Large intestine (tissue), 12 donors: ENCODE data around the gene LATS2. TPM values are rescaled to one million over a fixed set of nuclear protein-coding genes. Genes with fewer than 3 reads are reported as not detected.

Experiments used
- DNase-seq, 2 donors: peaks; one replicate each; pipeline versions ENCODE4 v3.0.0 to v3.0.0-alpha.2; 2013
- H3K27ac ChIP-seq: one replicate; pipeline ENCODE4 v1.5.1; 2013; ENCODE audit warnings: low read length
- H3K27me3 ChIP-seq: 2 replicates; pipeline ENCODE4 v1.6.1; 2013; ENCODE audit warnings: low read length; ENCODE audit not compliant: control insufficient read depth, insufficient read depth
- H3K36me3 ChIP-seq: 2 replicates; pipeline ENCODE4 v1.6.1; 2013; ENCODE audit warnings: low read length; ENCODE audit not compliant: control insufficient read depth, insufficient read depth
- H3K4me1 ChIP-seq: one replicate; pipeline ENCODE4 v1.6.1; 2013; ENCODE audit warnings: low read length; ENCODE audit not compliant: control insufficient read depth, insufficient read depth
- H3K4me3 ChIP-seq: one replicate; pipeline ENCODE4 v1.5.1; 2013; ENCODE audit warnings: low read length
- H3K9me3 ChIP-seq: one replicate; pipeline ENCODE4 v1.6.1; 2013; ENCODE audit warnings: mild to moderate bottlenecking, low read depth, low read length, moderate library complexity; ENCODE audit not compliant: control insufficient read depth
- WGBS: methylation state at CpG from one replicate; pipeline ENCODE4 v1.1.5; 2013; ENCODE audit warnings: low lambda C conversion rate; ENCODE audit not compliant: insufficient coverage; 5-methylcytosine and 5-hydroxymethylcytosine counted together
- long read RNA-seq, 11 donors: transcript quantifications; one replicate each; lab custom pipeline, GENCODE V29; 2026
- polyA plus RNA-seq: library from polyadenylated mRNA; unstranded; fragments of 120-200 nt; gene quantifications from one replicate; pipeline ENCODE4 v1.2.1, GENCODE V29; 2013

Gene LATS2
- 7.4 TPM for polyA plus RNA-seq
- long read RNA-seq, donor 1: 0 reads
- long read RNA-seq, donor 2, full-length matches to known transcripts: 2 of 2 reads
- long read RNA-seq, donor 2, partial matches to known transcripts: 0 of 2 reads
- long read RNA-seq, donor 2, other reads (novel, unspliced or antisense): 0 of 2 reads
- long read RNA-seq, donor 3: 0 reads
- long read RNA-seq, donor 4: 0 reads
- long read RNA-seq, donor 5, partial matches to known transcripts: 25 of 206 reads
- long read RNA-seq, donor 5, other reads (novel, unspliced or antisense): 181 of 206 reads
- long read RNA-seq, donor 6, full-length matches to known transcripts: 1 of 1 reads
- long read RNA-seq, donor 6, partial matches to known transcripts: 0 of 1 reads
- long read RNA-seq, donor 6, other reads (novel, unspliced or antisense): 0 of 1 reads
- long read RNA-seq, donor 7: 0 reads
- long read RNA-seq, donor 8, full-length matches to known transcripts: 1 of 1 reads
- long read RNA-seq, donor 8, partial matches to known transcripts: 0 of 1 reads
- long read RNA-seq, donor 8, other reads (novel, unspliced or antisense): 0 of 1 reads
- long read RNA-seq, donor 9, partial matches to known transcripts: 176 of 492 reads
- long read RNA-seq, donor 9, other reads (novel, unspliced or antisense): 316 of 492 reads
- long read RNA-seq, donor 10: 0 reads
- long read RNA-seq, donor 11: 0 reads

DNA sequence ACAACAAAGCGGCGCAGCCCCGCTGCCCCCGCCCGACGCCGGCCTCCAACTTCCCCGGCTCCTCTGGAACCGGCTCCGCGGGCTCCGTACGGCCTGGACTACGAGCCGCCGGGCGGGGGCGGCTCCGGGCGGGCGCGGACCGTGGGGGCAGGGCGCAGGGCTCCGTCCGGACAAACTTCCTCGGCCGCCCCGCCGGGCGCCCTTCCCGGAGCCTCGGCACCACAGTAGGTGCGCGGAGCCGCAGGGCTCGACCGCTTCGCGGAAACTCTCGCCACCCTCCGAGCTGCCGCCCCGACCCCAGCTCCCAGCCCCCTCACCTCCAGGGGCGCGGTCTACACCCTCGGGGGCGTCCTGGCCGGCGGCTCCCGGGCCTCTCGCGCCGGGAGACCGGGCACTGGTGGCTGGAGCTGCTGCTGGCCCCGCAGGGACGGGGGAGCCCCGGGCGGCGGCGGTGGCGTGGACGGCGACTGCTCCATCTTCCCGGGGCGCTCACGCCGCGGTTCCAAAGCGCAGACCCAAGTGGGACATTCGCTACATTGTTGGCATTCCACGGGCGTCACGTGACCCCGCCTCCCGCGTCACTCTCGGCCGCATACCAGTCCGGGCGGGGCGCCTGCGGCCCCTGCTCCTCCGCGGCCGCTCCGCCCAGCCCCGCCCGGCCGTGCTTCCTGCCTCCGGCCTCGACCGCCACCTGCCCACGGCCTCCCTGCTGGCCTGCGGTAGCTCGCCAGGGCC, at the start of gene LATS2:
TSS of gene LATS2 (minus strand) at position 558 of the 735 bp plus-strand sequence. CDS start 15,560 bp downstream, outside the sequence.
- H3K9me3 ChIP-seq: peaks cover 3% of the 10 kb centered on the region
- WGBS: no CpG with 5 or more reads among the region's 96 CpGs
- peak within 1 kb of the TSS; percentile 51 for H3K4me3 ChIP-seq
- DNase-seq: peak; percentile 89 to 90
- peak within 1 kb of the TSS; percentile 75 for H3K27ac ChIP-seq
- H3K27me3 ChIP-seq: peaks cover 17% of the 10 kb centered on the region
- no peaks in the 10 kb centered on the region for H3K36me3 ChIP-seq
- H3K4me1 ChIP-seq: no peaks in the 10 kb centered on the region

- Histone ChIP-seq H3K4me3 (no peak overlapping the region), H3K27ac (no peak overlapping the region), H3K36me3 (no peaks in the 10 kb centered on the region), H3K4me1 (no peaks in the 10 kb centered on the region), H3K9me3 (no peaks in the 10 kb centered on the region), H3K27me3 (no peaks in the 10 kb centered on the region)
- no CpG with 5 or more reads among the region's 7 CpGs for WGBS
- no peak for DNase-seq
Measured at GRCh38 chr13:21109168-21109567, 47.8 kb upstream of the LATS2 start.

DNA sequence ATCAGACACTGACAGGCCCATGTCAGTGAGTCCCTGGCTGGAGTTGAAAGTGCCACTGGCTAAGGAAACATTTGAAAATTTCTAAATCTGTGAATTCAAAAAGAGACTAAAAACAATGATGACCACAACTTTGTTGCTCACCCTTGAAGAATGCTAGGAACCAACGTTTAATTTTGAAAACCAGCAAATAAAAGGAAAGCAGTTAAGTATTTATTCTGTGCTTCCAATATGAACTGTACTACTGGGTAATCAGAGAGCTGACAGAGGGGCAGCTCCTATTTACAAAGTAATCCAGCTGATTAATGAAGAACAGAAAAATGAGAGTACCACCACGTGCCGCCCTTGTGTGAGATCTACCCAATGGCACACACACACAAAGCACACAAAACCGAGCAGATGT, 44.7 kb upstream of the LATS2 start:
- no peak overlapping the region for H3K4me3 ChIP-seq
- H3K9me3 ChIP-seq: no peaks in the 10 kb centered on the region
- no peak overlapping the region for H3K27ac ChIP-seq
- no peak for DNase-seq
- H3K27me3 ChIP-seq: no peaks in the 10 kb centered on the region
- no peaks in the 10 kb centered on the region for H3K36me3 ChIP-seq
- WGBS: 17% methylated on average over 1 of the region's 4 CpGs
- H3K4me1 ChIP-seq: no peaks in the 10 kb centered on the region

GRCh38 chr13:21104199-21105019, 43.0 kb upstream of the LATS2 start:
- WGBS: no CpG with 5 or more reads among the region's 37 CpGs
- no peaks in the 10 kb centered on the region for H3K9me3 ChIP-seq
- H3K27me3 ChIP-seq: no peaks in the 10 kb centered on the region
- H3K4me3 ChIP-seq: no peak overlapping the region
- H3K4me1 ChIP-seq: no peaks in the 10 kb centered on the region
- no peak overlapping the region for H3K27ac ChIP-seq
- DNase-seq: no peak
- H3K36me3 ChIP-seq: no peaks in the 10 kb centered on the region

- no peaks in the 10 kb centered on the region for H3K27me3 ChIP-seq
- DNase-seq: no peak
- no peaks in the 10 kb centered on the region for H3K4me1 ChIP-seq
- no peak overlapping the region for H3K27ac ChIP-seq
- H3K4me3 ChIP-seq: no peak overlapping the region
- H3K9me3 ChIP-seq: no peaks in the 10 kb centered on the region
- no CpG with 5 or more reads among the region's 12 CpGs for WGBS
- H3K36me3 ChIP-seq: no peaks in the 10 kb centered on the region
Measured at GRCh38 chr13:21101865-21102576, 40.6 kb upstream of the LATS2 start.

DNA sequence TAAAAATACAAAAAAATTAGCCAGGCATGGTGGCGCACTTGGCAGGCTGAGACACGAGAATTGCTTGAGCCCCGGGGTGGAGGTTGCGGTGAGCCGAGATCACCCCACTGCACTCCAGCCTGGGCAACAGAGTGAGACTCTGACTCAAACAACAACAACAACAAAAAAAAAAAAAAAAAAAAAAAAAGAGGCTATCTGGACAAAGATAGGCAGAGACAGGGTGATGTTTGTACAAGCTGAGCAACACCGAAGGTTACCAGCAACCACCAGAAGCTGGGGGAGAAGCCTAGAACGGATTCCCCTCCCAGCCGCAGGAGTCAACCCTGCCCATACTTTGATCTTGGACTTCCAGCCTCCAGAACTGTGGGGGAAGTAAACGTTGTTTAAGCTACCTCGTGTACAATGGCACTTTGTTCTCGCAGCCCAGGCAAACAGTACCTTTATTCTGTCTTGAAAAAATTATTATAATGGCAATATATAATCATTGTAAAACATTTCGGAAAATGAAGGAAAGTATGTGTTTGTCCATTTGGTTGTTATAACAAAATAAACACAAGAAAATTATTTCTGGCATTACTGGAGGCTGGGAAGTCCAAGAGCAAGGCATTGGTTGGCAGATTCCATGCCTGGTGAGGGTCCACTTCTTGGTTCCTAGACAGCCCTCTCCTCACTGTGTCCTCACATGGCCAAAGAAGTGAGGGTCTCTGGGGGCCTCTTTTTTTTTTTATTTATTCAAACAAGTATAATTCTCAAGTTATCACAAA, 39.8 kb upstream of the LATS2 start:
- Histone ChIP-seq H3K4me1 (no peaks in the 10 kb centered on the region), H3K36me3 (no peaks in the 10 kb centered on the region), H3K4me3 (no peak overlapping the region), H3K9me3 (no peaks in the 10 kb centered on the region), H3K27ac (no peak overlapping the region), H3K27me3 (no peaks in the 10 kb centered on the region)
- WGBS: 73% methylated on average over 3 of the region's 12 CpGs
- no peak for DNase-seq

GRCh38 chr13:21100211-21100610, 38.8 kb upstream of the LATS2 start:
- H3K4me3 ChIP-seq: no peak overlapping the region
- H3K27ac ChIP-seq: no peak overlapping the region
- no peaks in the 10 kb centered on the region for H3K36me3 ChIP-seq
- no CpG with 5 or more reads among the region's 7 CpGs for WGBS
- H3K4me1 ChIP-seq: no peaks in the 10 kb centered on the region
- no peaks in the 10 kb centered on the region for H3K9me3 ChIP-seq
- DNase-seq: no peak
- no peaks in the 10 kb centered on the region for H3K27me3 ChIP-seq

DNA sequence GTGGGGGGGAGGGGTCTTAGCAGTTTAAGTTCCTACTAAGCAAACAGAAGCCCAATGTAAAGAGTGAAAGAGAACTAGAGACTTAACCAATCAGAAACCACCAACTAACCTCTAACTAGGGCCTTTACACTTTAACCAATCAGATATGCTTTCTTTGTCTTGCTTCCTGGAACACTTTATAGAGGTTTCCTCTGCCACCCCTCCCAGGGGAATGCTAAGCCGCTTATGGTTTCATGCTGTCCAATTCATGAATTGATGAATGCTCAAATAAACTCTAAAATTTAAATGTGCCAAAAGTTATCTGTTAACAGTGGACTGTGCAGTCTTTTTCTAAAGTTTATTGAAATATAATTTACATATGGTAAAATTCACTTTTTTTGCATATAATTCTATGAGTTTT, 33.9 kb upstream of the LATS2 start:
- no peaks in the 10 kb centered on the region for H3K27me3 ChIP-seq
- no peaks in the 10 kb centered on the region for H3K36me3 ChIP-seq
- H3K4me3 ChIP-seq: no peak overlapping the region
- H3K27ac ChIP-seq: no peak overlapping the region
- WGBS: no CpG with 5 or more reads among the region's 1 CpG
- no peak for DNase-seq
- H3K9me3 ChIP-seq: no peaks in the 10 kb centered on the region
- no peaks in the 10 kb centered on the region for H3K4me1 ChIP-seq

GRCh38 chr13:21089830-21090229, 28.4 kb upstream of the LATS2 start:
- Histone ChIP-seq H3K36me3 (no peaks in the 10 kb centered on the region), H3K27ac (no peak overlapping the region), H3K9me3 (no peaks in the 10 kb centered on the region), H3K27me3 (peaks cover 3% of the 10 kb centered on the region), H3K4me3 (no peak overlapping the region), H3K4me1 (no peaks in the 10 kb centered on the region)
- WGBS: 83% methylated on average over 1 of the region's 3 CpGs
- no peak for DNase-seq
